ENCODE measurements around the gene MCHR1. TPM values are rescaled to one million over a fixed set of nuclear protein-coding genes. Genes with fewer than 3 reads are reported as not detected.

The MCHR1 gene
- polyA plus RNA-seq, 1 donor from 2014 or later, result 2.6 TPM

- no peaks in the 10 kb centered on the region for H3K27me3 ChIP-seq (ENCODE audit: insufficient read depth, low read depth, low read length)
- H3K9ac ChIP-seq (ENCODE audit: low read length), result no peak overlapping the region
- H3K9me3 ChIP-seq (ENCODE audit: low read length), result no peaks in the 10 kb centered on the region
- no peaks in the 10 kb centered on the region for H3F3A ChIP-seq (ENCODE audit: insufficient read depth, low read length, poor library complexity, severe bottlenecking)
- H3K79me2 ChIP-seq (replicated peaks; ENCODE audit: insufficient read depth, low read length), result no peaks in the 10 kb centered on the region
- no peak overlapping the region for H2AFZ ChIP-seq (ENCODE audit: low read depth, low read length)
- no peaks in the 10 kb centered on the region for H3K9me2 ChIP-seq (ENCODE audit: insufficient read depth, low read length)
- no peaks in the 10 kb centered on the region for H3K36me3 ChIP-seq (ENCODE audit: insufficient read depth, low read length)
- TF ChIP-seq EZH2 (IDR thresholded peaks at IDR 0.05; ENCODE audit: borderline replicate concordance, insufficient read depth, low read length, poor library complexity, severe bottlenecking) (no peak), REST (IDR thresholded peaks at IDR 0.05; ENCODE audit: borderline replicate concordance) (no peak), MXI1 (conservative IDR thresholded peaks at IDR 0.05; ENCODE audit: poor library complexity, severe bottlenecking) (no peak), SMC3 (conservative IDR thresholded peaks at IDR 0.05; ENCODE audit: poor library complexity) (no peak), POLR2AphosphoS5 (IDR thresholded peaks at IDR 0.05) (no peak), EP300 (conservative IDR thresholded peaks at IDR 0.05; ENCODE audit: poor library complexity, severe bottlenecking) (no peak), TAF1 (IDR thresholded peaks at IDR 0.05; ENCODE audit: low read depth) (no peak), CTCF (IDR thresholded peaks at IDR 0.05; ENCODE audit: poor library complexity, severe bottlenecking) (no peak), RAD21 (conservative IDR thresholded peaks at IDR 0.05) (no peak)
- H3K4me3 ChIP-seq (ENCODE audit: low read length), result no peak overlapping the region
- H3K4me2 ChIP-seq (ENCODE audit: low read length), result no peak overlapping the region
- no peak overlapping the region for H3K27ac ChIP-seq (ENCODE audit: low read length)
- H4K20me1 ChIP-seq (ENCODE audit: insufficient read depth), result no peaks in the 10 kb centered on the region
Measured at GRCh38 chr22:40661671-40662070, 17.6 kb upstream of the MCHR1 start.

GRCh38 chr22:40665312-40665711, 14.0 kb upstream of the MCHR1 start:
- no peaks in the 10 kb centered on the region for H3K9me2 ChIP-seq (ENCODE audit: insufficient read depth, low read length)
- H3K4me2 ChIP-seq (ENCODE audit: low read length), result no peak overlapping the region
- no peaks in the 10 kb centered on the region for H3K27me3 ChIP-seq (ENCODE audit: insufficient read depth, low read depth, low read length)
- no peaks in the 10 kb centered on the region for H3K36me3 ChIP-seq (ENCODE audit: insufficient read depth, low read length)
- H3F3A ChIP-seq (ENCODE audit: insufficient read depth, low read length, poor library complexity, severe bottlenecking), result no peaks in the 10 kb centered on the region
- H2AFZ ChIP-seq (ENCODE audit: low read depth, low read length), result no peak overlapping the region
- H3K27ac ChIP-seq (ENCODE audit: low read length), result no peak overlapping the region
- no peaks in the 10 kb centered on the region for H4K20me1 ChIP-seq (ENCODE audit: insufficient read depth)
- no peaks in the 10 kb centered on the region for H3K79me2 ChIP-seq (replicated peaks; ENCODE audit: insufficient read depth, low read length)
- TF ChIP-seq EZH2 (IDR thresholded peaks at IDR 0.05; ENCODE audit: borderline replicate concordance, insufficient read depth, low read length, poor library complexity, severe bottlenecking) (no peak), EP300 (conservative IDR thresholded peaks at IDR 0.05; ENCODE audit: poor library complexity, severe bottlenecking) (no peak), RAD21 (conservative IDR thresholded peaks at IDR 0.05) (no peak), CTCF (IDR thresholded peaks at IDR 0.05; ENCODE audit: poor library complexity, severe bottlenecking) (no peak), MXI1 (conservative IDR thresholded peaks at IDR 0.05; ENCODE audit: poor library complexity, severe bottlenecking) (no peak), POLR2AphosphoS5 (IDR thresholded peaks at IDR 0.05) (no peak), REST (IDR thresholded peaks at IDR 0.05; ENCODE audit: borderline replicate concordance) (no peak)
- no peaks in the 10 kb centered on the region for H3K9me3 ChIP-seq (ENCODE audit: low read length)
- H3K9ac ChIP-seq (ENCODE audit: low read length), result no peak overlapping the region
- H3K4me3 ChIP-seq (ENCODE audit: low read length), result no peak overlapping the region

Data from neural cell (in vitro differentiated cells).